HUES48 (cell line): ENCODE data around the gene CDH2.
A peak's percentile ranks its signal among the peaks of the same experiment; 100 is the strongest.

Source experiments
- H3K27ac ChIP-seq: one replicate; pipeline ENCODE4 v1.7.0; 2013; ENCODE audit warnings: low read depth, low read length, inconsistent platforms
- H3K27me3 ChIP-seq: 2 replicates; pipeline ENCODE4 v1.6.1; 2013; ENCODE audit warnings: mild to moderate bottlenecking, low read length; ENCODE audit not compliant: control insufficient read depth, insufficient read depth
- H3K36me3 ChIP-seq: 2 replicates; pipeline ENCODE4 v1.6.1; 2013; ENCODE audit warnings: low read length; ENCODE audit not compliant: control insufficient read depth, insufficient read depth
- H3K4me1 ChIP-seq: 2 replicates; pipeline ENCODE4 v1.6.1; 2013; ENCODE audit warnings: mild to moderate bottlenecking, low read length; ENCODE audit not compliant: control insufficient read depth, insufficient read depth
- H3K4me3 ChIP-seq: 2 replicates; pipeline ENCODE4 v1.5.1; 2013; ENCODE audit warnings: mild to moderate bottlenecking, low read depth, low read length
- H3K9ac ChIP-seq: 2 replicates; pipeline ENCODE4 v1.6.1; 2013; ENCODE audit warnings: mild to moderate bottlenecking, low read depth, low read length, moderate library complexity
- H3K9me3 ChIP-seq: 2 replicates; pipeline ENCODE4 v1.6.1; 2013; ENCODE audit warnings: low read length; ENCODE audit not compliant: control insufficient read depth, insufficient read depth

The CDH2 gene

DNA sequence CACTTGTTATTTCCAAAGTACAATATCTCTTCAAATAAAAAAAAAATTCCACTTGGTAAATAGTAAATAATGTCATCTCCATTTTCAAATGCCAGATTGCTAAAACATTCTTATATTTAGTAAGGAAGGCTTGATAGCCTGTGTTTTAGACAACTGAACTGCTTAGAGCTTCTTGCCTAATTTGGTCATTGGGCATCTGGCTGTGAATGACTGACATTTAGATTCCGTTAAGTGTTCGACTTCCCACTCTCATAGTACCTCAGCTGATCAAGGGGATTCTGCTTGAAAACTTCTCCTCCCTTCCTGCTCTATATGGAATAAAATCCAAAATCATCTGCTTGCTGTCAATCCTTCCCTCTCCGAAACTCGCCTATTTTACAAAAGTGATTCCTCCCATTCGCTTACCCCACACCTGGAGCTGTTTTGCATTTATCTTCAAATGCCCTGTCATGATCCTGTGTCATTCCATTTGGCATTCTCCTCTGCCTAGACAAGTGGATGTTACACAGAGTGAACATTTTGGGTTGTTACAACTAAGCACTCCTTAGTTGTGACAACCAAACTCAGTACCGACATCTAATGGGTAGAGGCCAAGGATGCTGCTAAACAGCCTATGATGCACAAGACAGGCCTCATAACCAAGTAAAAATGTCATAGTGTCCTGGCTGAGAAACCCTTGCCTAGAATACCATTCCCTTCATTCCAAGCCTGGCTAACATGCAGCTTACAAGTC lies 181.0 kb downstream of the CDH2 start:
- Histone ChIP-seq H3K9me3 (no peaks in the 10 kb centered on the region), H3K4me3 (no peak overlapping the region), H3K36me3 (peaks cover 10% of the 10 kb centered on the region), H3K27ac (no peak overlapping the region), H3K4me1 (no peaks in the 10 kb centered on the region), H3K9ac (no peak overlapping the region), H3K27me3 (no peaks in the 10 kb centered on the region)

DNA sequence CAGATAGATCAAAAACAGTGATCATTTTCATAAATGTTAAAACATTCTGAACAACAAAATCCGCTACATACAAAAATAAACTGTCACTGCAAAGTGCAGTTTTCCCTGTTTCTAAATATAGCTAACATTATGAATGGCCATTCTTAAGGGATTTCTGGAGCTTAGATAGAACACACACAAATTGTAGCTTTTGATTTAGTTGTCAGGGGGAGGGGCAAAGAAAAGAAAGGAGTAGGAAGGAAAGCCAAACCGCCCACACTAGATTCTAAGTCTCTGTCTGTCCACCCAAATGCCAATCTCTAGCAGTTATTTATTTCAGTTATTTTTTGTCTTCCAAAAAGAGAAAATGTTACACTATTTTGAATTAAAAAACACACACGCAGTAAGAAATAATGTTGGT lies 182.4 kb downstream of the CDH2 start:
- Histone ChIP-seq H3K4me3 (no peak overlapping the region), H3K9ac (no peak overlapping the region), H3K4me1 (no peaks in the 10 kb centered on the region), H3K27ac (no peak overlapping the region), H3K36me3 (peaks cover 7% of the 10 kb centered on the region), H3K9me3 (no peaks in the 10 kb centered on the region), H3K27me3 (no peaks in the 10 kb centered on the region)

DNA sequence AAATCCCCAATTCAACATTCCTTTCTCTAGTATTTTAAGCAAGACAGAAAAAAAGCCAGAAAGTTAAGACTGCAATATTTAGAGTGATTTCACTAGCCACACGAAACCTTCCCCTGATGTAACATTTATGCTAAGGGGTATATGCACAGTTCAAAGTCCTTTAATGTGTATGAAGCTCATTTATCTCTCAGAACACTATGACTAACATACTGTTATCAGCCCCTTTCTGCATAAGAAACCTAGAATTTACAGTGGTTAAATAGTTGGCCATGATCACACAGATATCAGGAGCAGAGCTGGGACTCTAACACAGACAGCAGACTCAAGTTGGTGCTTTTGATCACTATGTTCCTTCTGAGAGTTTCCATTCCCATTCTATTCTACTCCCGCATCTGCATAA lies 185.5 kb downstream of the CDH2 start:
- Histone ChIP-seq H3K36me3 (peaks cover 5% of the 10 kb centered on the region; the same call in 1 of the 2 replicates), H3K4me1 (no peaks in the 10 kb centered on the region), H3K27me3 (no peaks in the 10 kb centered on the region), H3K27ac (no peak overlapping the region), H3K9me3 (no peaks in the 10 kb centered on the region), H3K4me3 (no peak overlapping the region), H3K9ac (no peak overlapping the region)

DNA sequence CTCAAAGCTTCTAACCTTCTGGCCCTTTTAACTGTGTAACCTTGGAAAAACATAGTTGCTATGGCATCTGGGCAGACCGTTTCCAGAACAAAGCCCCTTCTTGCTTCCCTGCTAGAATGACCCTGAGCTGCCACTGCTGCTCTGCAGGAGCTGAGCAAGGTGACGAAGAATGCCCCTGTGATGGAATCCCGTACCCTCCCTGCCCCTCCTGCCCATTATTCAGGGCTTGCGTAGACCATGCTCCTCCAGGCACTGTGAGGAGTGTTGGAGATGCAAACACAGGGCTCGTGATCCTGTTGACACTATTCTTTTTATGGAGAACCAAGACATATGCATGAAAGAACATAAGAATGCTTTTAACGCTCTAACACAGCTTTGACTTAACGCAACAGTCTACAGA lies 191.1 kb downstream of the CDH2 start:
- H3K9me3 ChIP-seq = no peaks in the 10 kb centered on the region

DNA sequence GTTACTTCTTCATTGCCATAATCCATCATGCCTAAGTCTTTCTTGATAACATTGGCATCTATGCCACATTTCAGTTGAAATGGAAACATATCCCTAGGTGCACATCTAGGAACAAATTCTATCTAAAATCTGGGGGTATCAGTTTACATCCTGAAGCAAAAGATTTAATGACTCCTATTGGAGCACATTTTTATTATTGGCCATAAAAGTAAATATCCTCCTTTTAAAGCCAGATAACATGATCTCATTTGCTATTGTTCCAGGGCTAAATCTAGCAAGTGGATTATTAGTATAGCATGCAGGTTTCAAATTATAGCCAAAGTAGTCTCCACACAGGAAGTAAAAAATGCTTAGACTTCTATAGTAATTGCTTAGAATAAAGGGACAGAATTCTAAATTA lies 193.2 kb downstream of the CDH2 start:
- H3K4me3 ChIP-seq = no peak overlapping the region
- no peak overlapping the region for H3K27ac ChIP-seq
- H3K27me3 ChIP-seq = no peaks in the 10 kb centered on the region
- peaks cover 17% of the 10 kb centered on the region for H3K4me1 ChIP-seq
- no peaks in the 10 kb centered on the region for H3K36me3 ChIP-seq
- H3K9me3 ChIP-seq = no peaks in the 10 kb centered on the region
- H3K9ac ChIP-seq = no peak overlapping the region

More for the DNA sequence above, 191.1 kb downstream of the CDH2 start:
- H3K4me3 ChIP-seq = no peak overlapping the region
- H3K4me1 ChIP-seq = peaks cover 17% of the 10 kb centered on the region
- H3K27ac ChIP-seq = no peak overlapping the region
- H3K9ac ChIP-seq = no peak overlapping the region
- H3K27me3 ChIP-seq = no peaks in the 10 kb centered on the region
- H3K36me3 ChIP-seq = no peaks in the 10 kb centered on the region; the same call in 1 of the 2 replicates

DNA sequence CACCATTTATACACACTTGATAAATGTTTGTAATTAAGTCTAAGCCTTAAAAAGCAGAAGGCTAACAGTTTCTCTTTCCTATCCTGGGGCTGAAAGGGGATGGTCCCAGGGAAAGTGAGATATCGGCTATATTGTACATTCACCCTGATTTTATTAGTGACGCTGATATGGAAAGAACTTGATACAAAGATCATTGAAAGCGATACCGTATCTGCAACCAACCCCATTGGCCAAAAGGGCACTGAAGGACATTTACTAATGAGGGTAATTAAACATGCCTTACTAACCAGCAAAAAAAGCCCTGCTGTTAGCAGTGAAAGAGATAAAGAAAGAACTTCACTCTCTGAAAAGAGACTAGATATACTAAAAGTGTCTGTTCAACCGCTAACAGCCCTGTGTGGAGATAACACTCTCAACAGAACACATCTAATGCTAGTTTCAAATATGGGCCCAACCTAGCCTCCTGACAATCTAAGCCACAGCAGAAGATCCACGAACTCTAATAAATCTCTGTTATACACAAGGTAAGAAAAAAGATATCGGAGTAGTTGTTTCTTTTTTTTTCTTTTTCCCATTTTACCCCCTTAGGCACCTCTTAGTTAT lies 200.0 kb downstream of the CDH2 start:
- H3K27me3 ChIP-seq = no peaks in the 10 kb centered on the region
- peaks cover 3% of the 10 kb centered on the region; the same call in 1 of the 2 replicates for H3K36me3 ChIP-seq
- no peak overlapping the region for H3K27ac ChIP-seq

DNA sequence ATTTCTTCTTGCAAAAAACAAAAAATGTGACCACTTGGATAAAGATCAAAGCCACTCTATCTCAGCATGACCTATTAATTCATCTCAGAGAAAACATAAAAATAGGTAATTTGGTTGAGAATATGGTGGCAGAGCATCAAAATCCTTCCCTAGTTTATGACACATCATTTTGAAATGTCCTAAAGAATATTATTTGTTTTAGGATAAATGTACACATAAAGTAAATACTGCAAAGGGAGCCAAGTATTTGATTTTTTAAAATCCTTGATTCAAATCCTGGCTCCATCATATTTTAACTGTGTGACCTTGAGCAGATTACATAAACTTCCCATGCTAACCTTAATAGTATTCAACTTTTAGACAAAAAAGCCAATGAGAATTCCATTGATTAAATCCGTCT lies 206.6 kb downstream of the CDH2 start:
- Histone ChIP-seq H3K4me1 (peaks cover 1% of the 10 kb centered on the region; the same call in 1 of the 2 replicates), H3K9ac (no peak overlapping the region), H3K4me3 (no peak overlapping the region), H3K36me3 (peaks cover 3% of the 10 kb centered on the region; the same call in 1 of the 2 replicates), H3K27ac (no peak overlapping the region), H3K27me3 (no peaks in the 10 kb centered on the region), H3K9me3 (no peaks in the 10 kb centered on the region)

More for the DNA sequence above, 200.0 kb downstream of the CDH2 start:
- no peaks in the 10 kb centered on the region for H3K9me3 ChIP-seq
- H3K4me1 ChIP-seq = no peaks in the 10 kb centered on the region
- H3K9ac ChIP-seq = no peak overlapping the region
- H3K4me3 ChIP-seq = no peak overlapping the region

DNA sequence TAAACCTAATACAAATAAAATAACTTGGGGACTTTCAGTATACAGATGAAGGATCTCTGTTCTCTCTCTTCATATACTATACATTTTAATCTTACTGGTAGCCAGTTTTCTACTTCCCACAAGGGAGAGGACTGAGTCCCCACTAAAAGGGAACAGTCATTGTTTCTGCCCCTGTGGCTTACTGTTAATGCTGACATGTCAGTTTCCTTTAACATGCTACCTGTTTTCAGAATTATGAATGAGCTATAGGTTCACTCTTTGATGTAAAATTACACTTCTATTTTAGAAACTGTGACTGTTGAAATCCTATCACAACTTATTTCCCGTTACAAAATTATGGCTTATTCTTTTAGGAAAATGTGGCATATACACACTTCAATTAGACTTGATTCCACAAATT lies 207.7 kb downstream of the CDH2 start:
- Histone ChIP-seq H3K9me3 (no peaks in the 10 kb centered on the region), H3K36me3 (no peaks in the 10 kb centered on the region), H3K4me3 (no peak overlapping the region), H3K9ac (no peak overlapping the region), H3K27me3 (no peaks in the 10 kb centered on the region), H3K4me1 (peaks cover 12% of the 10 kb centered on the region), H3K27ac (no peak overlapping the region)

DNA sequence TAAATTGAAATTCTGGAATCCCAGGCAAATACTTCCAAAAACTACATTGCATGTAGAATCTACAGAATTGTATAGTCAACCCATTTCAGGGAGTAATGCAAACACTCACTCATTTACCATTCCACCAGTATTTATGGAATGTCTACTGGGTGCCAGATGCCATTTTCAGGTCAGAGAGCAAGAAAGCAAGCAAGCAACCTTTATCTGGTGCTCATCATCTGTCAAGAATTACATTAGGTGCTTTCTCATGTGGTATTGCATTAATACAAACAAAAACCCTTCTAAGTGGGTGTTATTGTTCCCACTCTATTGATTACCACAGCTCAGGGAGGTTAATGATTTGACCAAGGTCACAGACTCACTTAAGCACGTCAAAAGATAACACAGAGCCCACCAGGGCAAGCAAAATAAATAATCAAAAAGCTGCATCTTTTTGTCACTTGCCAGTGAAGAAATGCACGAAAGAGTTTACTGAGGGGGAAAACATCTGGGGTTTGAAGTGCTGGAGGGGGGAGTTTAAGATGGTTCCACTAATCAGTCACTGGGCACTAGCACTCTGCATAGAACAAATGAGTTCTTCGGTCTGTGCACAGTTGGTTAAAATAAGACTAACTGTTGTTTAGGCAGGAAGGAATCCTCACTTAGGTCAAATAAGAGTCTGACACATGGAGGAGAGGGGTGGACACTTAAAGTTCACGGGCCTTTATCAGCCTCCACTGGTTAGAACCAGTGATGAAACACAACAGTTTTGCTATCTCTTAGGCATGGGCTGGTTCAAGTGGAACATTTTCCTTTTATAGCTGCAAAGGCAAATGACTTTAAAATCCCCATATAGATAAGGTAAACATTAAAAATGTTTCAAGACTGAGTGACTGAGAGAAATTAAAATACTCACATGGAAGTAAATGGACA lies 208.8 kb downstream of the CDH2 start:
- Histone ChIP-seq H3K9ac (no peak overlapping the region), H3K27me3 (no peaks in the 10 kb centered on the region), H3K27ac (no peak overlapping the region), H3K9me3 (no peaks in the 10 kb centered on the region), H3K4me3 (no peak overlapping the region), H3K36me3 (peaks cover 1% of the 10 kb centered on the region), H3K4me1 (peaks cover 12% of the 10 kb centered on the region)

DNA sequence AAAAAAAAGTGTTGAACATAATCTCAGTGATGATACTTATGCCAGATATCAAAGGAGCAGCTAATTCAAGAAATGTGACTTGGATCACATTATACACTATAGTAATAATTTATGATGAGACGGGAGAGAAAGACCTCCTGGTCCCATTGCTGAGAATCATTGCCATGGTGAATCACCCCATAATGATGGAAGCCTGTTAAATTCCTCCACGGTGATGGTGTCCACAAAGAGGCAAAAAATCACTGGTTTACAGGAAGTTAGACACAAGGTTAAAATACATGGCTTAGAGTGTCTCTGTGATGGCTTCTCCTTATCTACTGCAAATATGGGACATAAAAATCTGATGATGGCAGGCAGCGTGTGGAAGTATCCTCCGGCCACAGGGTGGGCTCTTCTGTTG lies 210.0 kb downstream of the CDH2 start:
- H3K27ac ChIP-seq = no peak overlapping the region
- peaks cover 12% of the 10 kb centered on the region for H3K4me1 ChIP-seq
- peaks cover 7% of the 10 kb centered on the region for H3K36me3 ChIP-seq
- H3K4me3 ChIP-seq = no peak overlapping the region
- no peak overlapping the region for H3K9ac ChIP-seq
- H3K9me3 ChIP-seq = no peaks in the 10 kb centered on the region
- no peaks in the 10 kb centered on the region for H3K27me3 ChIP-seq

DNA sequence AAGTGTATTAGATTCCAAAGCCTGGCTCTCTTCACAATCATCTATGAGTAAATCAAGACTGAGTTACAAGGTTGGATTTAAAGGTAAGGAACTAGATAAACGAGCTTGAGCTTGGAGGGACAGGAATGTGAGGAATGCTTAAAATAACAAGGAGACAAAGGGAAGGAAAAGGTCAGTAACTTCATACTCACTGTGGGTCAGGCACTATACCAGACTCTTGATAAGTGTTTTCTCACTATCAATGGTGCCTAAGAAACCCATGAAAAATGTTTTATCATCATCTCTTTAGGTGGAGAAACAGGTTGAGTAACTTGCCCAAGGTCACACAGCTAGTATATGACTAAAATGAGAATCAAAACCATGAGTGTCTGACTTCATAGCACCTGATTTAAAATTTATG lies 212.1 kb downstream of the CDH2 start:
- no peak overlapping the region for H3K4me3 ChIP-seq
- H3K9ac ChIP-seq = no peak overlapping the region
- no peaks in the 10 kb centered on the region for H3K9me3 ChIP-seq
- peaks cover 12% of the 10 kb centered on the region for H3K4me1 ChIP-seq
- H3K36me3 ChIP-seq = peaks cover 10% of the 10 kb centered on the region
- peak overlapping the region; percentile 33 for H3K27ac ChIP-seq
- H3K27me3 ChIP-seq = no peaks in the 10 kb centered on the region
